Activated naive CD8-positive, alpha-beta T cell treated with anti-CD3 and anti-CD28 coated beads, Interleukin-2, amount 50 U/mL, for 24 hours (primary cell): ENCODE measurements around the gene GLI1.
A peak's percentile ranks its signal among the peaks of the same experiment; 100 is the strongest.

Source experiments
- ATAC-seq: fragments of 150-1000 bp; cut with Tn5 transposase; one replicate; pipeline ENCODE4 v1.10.0; 2021
- DNase-seq: peaks from one replicate; pipeline ENCODE4 v3.0.0; 2021
- H3K27ac Mint-ChIP-seq: one replicate; pipeline ENCODE4 v1.8.0; 2021; ENCODE audit warnings: mild to moderate bottlenecking, mixed read lengths
- H3K27me3 Mint-ChIP-seq: one replicate; pipeline ENCODE4 v1.8.0; 2021; ENCODE audit warnings: mixed read lengths
- H3K36me3 Mint-ChIP-seq: one replicate; pipeline ENCODE4 v1.8.0; 2021; ENCODE audit warnings: low read depth, mixed read lengths
- H3K4me1 Mint-ChIP-seq: one replicate; pipeline ENCODE4 v1.8.0; 2021; ENCODE audit warnings: mixed read lengths
- H3K4me3 Mint-ChIP-seq: one replicate; pipeline ENCODE4 v1.8.0; 2021; ENCODE audit warnings: mild to moderate bottlenecking, moderate library complexity, mixed read lengths
- H3K9me3 Mint-ChIP-seq: one replicate; pipeline ENCODE4 v1.8.0; 2021; ENCODE audit warnings: mixed read lengths

GLI1 gene

DNA sequence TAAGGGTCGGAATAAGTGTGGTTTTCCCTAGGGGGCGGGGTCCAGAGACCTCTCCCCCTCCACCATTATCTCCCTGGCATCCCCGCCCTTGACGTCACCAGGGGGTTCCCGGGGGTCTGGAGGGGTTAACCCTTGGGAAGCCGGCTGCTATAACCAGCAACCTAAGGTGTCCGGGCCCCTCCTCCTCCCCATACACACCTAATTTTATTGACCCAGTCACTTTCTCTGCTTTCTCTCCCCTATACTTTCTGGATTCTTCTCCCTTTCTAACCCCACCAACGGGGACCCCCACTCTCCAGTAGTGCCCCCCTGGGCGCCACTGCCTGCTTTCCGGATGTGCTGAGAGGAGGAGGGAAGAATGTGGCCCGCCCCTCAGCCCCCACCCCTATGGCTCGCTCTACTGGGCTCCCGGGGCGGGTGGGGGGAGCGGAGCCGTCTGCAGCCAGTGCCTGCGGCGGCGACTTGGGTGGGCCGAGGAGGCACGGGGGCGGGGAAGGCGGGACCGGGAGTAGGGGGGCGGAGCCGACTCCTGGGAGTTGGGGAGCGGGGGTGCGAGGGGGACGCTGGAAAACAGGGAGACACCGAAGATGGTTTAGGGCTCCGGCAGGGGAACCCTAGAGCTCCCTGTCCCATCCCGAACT, 1.8 kb downstream of the GLI1 start:
- Mint-ChIP-seq H3K4me1 (peaks cover 54% of the 10 kb centered on the region), H3K9me3 (no peaks in the 10 kb centered on the region), H3K27ac (no peak overlapping the region), H3K4me3 (peak overlapping the region; percentile 84), H3K27me3 (peaks cover 6% of the 10 kb centered on the region), H3K36me3 (no peaks in the 10 kb centered on the region)
- DNase-seq (peak; percentile 63), ATAC-seq (no peak)

DNA sequence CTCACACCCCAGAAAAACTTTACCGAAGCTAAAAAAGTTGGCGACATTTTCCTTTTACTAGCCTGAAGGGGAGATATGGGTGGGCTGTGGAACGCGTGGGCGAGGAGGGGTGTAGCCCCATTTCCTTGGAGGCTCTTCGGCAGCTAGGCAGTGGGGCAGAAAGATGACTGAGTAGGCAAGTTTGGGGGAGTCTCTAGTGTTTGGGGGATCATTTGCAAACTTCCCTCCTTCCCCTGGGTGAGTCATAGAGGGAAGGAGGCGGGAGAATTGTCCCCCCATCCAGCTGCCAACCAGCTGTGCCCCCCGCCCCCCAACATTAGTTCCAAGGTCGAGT, 2.3 kb downstream of the GLI1 start:
- Mint-ChIP-seq H3K27ac (no peak overlapping the region), H3K9me3 (no peaks in the 10 kb centered on the region), H3K4me1 (peaks cover 49% of the 10 kb centered on the region), H3K4me3 (peak overlapping the region; percentile 84), H3K36me3 (no peaks in the 10 kb centered on the region), H3K27me3 (peaks cover 6% of the 10 kb centered on the region)
- no peak for DNase-seq
- ATAC-seq, result no peak

DNA sequence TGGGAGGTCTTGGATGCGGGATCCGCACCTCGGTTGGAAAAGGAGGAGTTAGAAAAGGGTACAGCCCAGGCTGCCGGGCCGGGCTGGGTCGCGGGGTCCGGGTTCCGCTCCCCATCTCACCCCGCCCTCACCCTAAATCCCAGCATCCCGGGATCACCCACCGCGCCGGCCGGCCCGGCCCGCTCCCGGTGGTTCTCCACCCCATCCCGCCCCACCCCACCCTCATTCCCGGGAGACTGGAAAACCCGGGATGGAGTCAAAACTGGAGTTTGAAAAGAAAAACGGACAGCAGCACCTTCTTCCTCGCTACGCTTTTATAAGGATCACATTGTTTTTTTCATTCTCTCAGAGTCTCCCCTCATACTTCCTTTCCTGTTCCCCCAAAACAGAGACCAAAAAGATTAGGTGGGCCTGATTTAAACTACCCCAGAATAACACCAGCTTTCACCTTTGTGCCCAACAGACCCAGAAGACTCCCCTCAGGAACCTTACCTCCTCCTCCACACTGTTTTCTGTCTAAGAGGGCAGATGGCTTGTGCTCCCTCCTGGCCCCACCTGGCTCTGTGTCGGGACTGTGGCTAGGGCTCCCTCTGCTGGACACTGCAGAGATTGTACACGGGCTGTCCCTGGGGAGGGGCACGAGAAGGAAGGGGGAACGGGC, 2.8 kb downstream of the GLI1 start:
- Mint-ChIP-seq H3K27me3 (peaks cover 6% of the 10 kb centered on the region), H3K9me3 (no peaks in the 10 kb centered on the region), H3K4me3 (peak overlapping the region; percentile 84), H3K27ac (peak overlapping the region; percentile 76), H3K4me1 (peaks cover 48% of the 10 kb centered on the region), H3K36me3 (peaks cover 4% of the 10 kb centered on the region)
- DNase-seq (peak; percentile 90), ATAC-seq (peak; percentile 86)

DNA sequence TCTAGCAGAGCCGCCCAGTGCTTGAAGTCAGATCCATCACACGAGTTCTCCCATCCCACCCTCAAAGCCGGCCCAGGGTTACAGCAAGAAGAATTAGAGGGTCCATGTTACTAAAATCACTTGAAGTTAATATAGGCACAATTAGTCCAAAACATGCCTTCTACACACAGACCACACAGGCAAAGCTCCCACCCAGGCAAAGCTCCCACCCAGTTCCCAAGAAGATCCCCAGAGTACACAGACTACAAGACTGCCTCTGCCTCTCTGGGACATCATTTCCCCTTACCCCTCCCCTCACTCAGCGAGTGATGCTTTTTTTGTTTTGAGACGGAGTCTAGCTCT, 3.3 kb downstream of the GLI1 start:
- no peaks in the 10 kb centered on the region for H3K9me3 Mint-ChIP-seq
- peaks cover 47% of the 10 kb centered on the region for H3K4me1 Mint-ChIP-seq
- peak overlapping the region; percentile 84 for H3K4me3 Mint-ChIP-seq
- H3K27me3 Mint-ChIP-seq, result peaks cover 6% of the 10 kb centered on the region
- peaks cover 4% of the 10 kb centered on the region for H3K36me3 Mint-ChIP-seq
- peak overlapping the region; percentile 76 for H3K27ac Mint-ChIP-seq
- DNase-seq (no peak), ATAC-seq (no peak)

DNA sequence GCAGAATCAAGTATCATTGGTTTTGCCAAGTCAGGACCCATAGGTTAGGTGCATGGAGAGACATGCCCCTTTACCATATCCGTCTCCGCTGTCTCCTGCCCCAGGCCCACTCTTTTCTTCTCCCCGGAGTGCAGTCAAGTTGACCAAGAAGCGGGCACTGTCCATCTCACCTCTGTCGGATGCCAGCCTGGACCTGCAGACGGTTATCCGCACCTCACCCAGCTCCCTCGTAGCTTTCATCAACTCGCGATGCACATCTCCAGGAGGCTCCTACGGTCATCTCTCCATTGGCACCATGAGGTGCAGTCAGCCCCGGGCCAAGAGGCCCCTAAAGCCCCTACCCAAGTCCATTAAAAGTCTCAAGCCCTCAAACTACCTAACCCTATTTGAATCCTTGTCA, 5.0 kb downstream of the GLI1 start:
- no peak for ATAC-seq
- H3K36me3 Mint-ChIP-seq, result peaks cover 8% of the 10 kb centered on the region
- H3K4me1 Mint-ChIP-seq, result peaks cover 34% of the 10 kb centered on the region
- H3K4me3 Mint-ChIP-seq, result no peak overlapping the region
- H3K27ac Mint-ChIP-seq, result no peak overlapping the region
- no peaks in the 10 kb centered on the region for H3K9me3 Mint-ChIP-seq
- DNase-seq, result no peak
- H3K27me3 Mint-ChIP-seq, result peaks cover 6% of the 10 kb centered on the region

DNA sequence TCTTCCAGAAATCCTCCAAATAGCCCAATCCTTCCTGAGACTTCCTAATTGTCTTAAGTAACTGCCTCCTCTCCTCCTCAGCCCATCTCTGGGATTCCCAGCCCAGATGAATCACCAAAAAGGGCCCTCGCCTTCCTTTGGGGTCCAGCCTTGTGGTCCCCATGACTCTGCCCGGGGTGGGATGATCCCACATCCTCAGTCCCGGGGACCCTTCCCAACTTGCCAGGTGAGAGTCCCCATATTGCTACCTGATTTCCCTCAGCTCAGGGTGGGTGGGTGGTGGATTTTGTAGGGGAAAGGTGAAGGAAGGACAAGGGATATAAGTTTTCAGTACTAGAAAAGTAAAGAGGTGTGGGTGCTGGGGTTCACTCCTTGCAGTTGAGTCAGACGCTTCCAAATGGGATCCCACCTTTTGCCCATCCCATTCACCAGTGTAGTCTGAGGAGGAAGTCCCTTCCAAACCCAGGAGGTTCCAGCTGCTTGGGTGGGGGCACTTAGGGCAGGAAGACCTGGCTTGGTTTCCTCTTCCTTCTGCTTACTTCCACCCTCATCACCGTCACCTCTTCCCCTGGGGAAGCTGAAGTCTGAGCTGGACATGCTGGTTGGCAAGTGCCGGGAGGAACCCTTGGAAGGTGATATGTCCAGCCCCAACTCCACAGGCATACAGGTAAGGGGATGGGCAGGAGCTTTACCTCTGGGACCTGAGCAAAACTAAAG, 5.6 kb downstream of the GLI1 start:
- Mint-ChIP-seq H3K27me3 (peaks cover 6% of the 10 kb centered on the region), H3K27ac (no peak overlapping the region), H3K4me3 (no peak overlapping the region), H3K9me3 (no peaks in the 10 kb centered on the region), H3K4me1 (peaks cover 33% of the 10 kb centered on the region), H3K36me3 (peaks cover 8% of the 10 kb centered on the region)
- no peak for ATAC-seq
- DNase-seq, result no peak

DNA sequence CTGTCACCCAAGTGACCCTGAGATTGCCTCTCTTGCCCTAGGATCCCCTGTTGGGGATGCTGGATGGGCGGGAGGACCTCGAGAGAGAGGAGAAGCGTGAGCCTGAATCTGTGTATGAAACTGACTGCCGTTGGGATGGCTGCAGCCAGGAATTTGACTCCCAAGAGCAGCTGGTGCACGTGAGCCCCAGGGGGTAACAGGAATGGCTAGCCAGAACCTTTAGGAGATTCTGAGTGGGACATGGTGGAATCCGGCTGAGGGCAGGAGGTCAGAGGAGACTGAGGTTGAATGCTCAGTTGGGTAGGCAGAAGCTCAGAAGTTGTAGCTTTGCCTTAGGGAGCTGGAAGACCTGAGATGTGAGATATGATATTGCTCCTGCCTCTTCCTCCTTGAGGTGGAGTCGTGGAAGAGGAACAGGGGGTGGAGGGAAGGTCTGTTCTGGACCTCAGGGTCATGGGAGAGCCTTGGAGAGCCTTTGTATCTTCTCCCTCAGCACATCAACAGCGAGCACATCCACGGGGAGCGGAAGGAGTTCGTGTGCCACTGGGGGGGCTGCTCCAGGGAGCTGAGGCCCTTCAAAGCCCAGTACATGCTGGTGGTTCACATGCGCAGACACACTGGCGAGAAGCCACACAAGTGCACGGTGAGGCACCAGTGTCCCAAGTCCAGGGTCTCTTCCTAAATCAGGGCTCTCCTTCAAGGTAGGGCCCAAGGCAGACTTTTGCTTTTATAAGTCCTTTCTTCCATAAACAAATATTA, 6.3 kb downstream of the GLI1 start:
- Mint-ChIP-seq H3K36me3 (peaks cover 8% of the 10 kb centered on the region), H3K4me1 (peaks cover 28% of the 10 kb centered on the region), H3K9me3 (no peaks in the 10 kb centered on the region), H3K4me3 (no peak overlapping the region), H3K27me3 (peaks cover 1% of the 10 kb centered on the region), H3K27ac (no peak overlapping the region)
- DNase-seq (no peak), ATAC-seq (no peak)

DNA sequence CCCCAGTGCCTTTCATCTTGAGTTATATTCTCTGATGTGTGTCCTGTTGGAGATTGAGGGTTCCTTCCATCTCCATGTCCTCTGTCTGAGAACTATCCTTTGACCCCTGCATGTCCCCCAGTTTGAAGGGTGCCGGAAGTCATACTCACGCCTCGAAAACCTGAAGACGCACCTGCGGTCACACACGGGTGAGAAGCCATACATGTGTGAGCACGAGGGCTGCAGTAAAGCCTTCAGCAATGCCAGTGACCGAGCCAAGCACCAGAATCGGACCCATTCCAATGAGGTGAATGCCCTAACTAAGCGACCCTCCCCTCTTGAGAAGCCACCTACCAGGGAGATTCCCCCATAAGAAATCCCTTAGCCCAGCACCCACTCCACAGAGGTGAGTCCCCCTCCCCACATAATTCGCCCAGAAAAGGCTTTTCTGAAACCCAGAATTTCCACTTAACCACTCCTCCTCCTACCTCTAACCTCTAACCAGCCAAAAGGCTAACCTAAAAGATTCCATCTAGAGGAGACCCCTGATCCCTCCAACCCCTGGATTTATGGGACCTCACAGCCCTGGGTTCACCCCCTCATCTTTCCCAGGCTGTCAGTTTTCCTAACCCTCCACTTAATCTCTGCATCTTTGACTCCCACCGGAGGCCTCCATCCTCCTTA, 7.8 kb downstream of the GLI1 start:
- no peak overlapping the region for H3K4me3 Mint-ChIP-seq
- no peaks in the 10 kb centered on the region for H3K27me3 Mint-ChIP-seq
- H3K27ac Mint-ChIP-seq, result no peak overlapping the region
- no peaks in the 10 kb centered on the region for H3K9me3 Mint-ChIP-seq
- H3K36me3 Mint-ChIP-seq, result peaks cover 13% of the 10 kb centered on the region
- no peak for DNase-seq
- ATAC-seq, result no peak
- H3K4me1 Mint-ChIP-seq, result peaks cover 28% of the 10 kb centered on the region

DNA sequence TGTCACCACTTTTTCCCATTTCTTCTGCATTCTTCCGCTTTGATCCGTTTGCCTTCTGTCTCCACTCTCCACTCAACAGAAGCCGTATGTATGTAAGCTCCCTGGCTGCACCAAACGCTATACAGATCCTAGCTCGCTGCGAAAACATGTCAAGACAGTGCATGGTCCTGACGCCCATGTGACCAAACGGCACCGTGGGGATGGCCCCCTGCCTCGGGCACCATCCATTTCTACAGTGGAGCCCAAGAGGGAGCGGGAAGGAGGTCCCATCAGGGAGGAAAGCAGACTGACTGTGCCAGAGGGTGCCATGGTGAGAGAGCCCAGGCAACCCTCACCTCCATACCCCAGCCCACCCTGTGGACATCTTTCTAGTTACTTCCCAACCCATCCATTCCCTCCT, 8.3 kb downstream of the GLI1 start:
- Mint-ChIP-seq H3K4me1 (peaks cover 28% of the 10 kb centered on the region), H3K36me3 (peaks cover 18% of the 10 kb centered on the region), H3K27me3 (no peaks in the 10 kb centered on the region), H3K27ac (no peak overlapping the region), H3K4me3 (no peak overlapping the region), H3K9me3 (no peaks in the 10 kb centered on the region)
- ATAC-seq (no peak), DNase-seq (no peak)

DNA sequence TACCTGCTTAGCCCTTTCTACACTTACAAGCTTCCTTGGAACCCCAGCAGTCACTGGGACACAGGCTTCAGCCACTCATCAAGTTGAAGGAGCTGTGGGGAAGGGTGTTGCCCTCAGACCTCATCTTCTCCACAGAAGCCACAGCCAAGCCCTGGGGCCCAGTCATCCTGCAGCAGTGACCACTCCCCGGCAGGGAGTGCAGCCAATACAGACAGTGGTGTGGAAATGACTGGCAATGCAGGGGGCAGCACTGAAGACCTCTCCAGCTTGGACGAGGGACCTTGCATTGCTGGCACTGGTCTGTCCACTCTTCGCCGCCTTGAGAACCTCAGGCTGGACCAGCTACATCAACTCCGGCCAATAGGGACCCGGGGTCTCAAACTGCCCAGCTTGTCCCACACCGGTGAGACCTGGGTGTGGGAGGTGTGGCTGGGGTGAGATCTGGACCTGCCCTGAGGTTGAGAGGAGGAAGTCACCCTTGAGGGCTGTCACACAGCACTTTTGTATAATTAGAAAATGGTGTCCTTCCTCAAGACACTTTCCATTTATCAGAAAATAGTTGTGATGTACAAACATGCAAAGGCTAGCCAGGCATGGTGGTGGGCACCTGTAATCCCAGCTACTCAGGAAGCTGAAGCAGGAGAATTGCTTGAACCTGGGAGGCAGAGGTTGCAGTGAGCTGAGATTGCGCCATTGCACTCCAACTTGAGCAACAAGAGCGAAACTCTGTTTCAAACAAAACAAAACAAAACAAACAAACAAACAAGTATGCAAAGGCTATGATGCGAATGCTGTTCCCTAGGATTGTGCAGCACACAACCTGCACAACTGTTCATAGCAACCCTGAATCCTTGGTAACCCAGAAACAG, 9.9 kb downstream of the GLI1 start:
- DNase-seq (no peak), ATAC-seq (no peak)
- no peaks in the 10 kb centered on the region for H3K9me3 Mint-ChIP-seq
- H3K27me3 Mint-ChIP-seq, result no peaks in the 10 kb centered on the region
- no peak overlapping the region for H3K4me3 Mint-ChIP-seq
- H3K27ac Mint-ChIP-seq, result no peak overlapping the region
- peaks cover 29% of the 10 kb centered on the region for H3K36me3 Mint-ChIP-seq
- H3K4me1 Mint-ChIP-seq, result peaks cover 29% of the 10 kb centered on the region

DNA sequence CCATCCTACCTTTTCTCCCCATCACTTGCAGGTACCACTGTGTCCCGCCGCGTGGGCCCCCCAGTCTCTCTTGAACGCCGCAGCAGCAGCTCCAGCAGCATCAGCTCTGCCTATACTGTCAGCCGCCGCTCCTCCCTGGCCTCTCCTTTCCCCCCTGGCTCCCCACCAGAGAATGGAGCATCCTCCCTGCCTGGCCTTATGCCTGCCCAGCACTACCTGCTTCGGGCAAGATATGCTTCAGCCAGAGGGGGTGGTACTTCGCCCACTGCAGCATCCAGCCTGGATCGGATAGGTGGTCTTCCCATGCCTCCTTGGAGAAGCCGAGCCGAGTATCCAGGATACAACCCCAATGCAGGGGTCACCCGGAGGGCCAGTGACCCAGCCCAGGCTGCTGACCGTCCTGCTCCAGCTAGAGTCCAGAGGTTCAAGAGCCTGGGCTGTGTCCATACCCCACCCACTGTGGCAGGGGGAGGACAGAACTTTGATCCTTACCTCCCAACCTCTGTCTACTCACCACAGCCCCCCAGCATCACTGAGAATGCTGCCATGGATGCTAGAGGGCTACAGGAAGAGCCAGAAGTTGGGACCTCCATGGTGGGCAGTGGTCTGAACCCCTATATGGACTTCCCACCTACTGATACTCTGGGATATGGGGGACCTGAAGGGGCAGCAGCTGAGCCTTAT, 10.8 kb downstream of the GLI1 start:
- Mint-ChIP-seq H3K4me3 (no peak overlapping the region), H3K9me3 (no peaks in the 10 kb centered on the region), H3K4me1 (peaks cover 30% of the 10 kb centered on the region), H3K27ac (no peak overlapping the region), H3K36me3 (peaks cover 34% of the 10 kb centered on the region), H3K27me3 (no peaks in the 10 kb centered on the region)
- DNase-seq (no peak), ATAC-seq (peak; percentile 6)

DNA sequence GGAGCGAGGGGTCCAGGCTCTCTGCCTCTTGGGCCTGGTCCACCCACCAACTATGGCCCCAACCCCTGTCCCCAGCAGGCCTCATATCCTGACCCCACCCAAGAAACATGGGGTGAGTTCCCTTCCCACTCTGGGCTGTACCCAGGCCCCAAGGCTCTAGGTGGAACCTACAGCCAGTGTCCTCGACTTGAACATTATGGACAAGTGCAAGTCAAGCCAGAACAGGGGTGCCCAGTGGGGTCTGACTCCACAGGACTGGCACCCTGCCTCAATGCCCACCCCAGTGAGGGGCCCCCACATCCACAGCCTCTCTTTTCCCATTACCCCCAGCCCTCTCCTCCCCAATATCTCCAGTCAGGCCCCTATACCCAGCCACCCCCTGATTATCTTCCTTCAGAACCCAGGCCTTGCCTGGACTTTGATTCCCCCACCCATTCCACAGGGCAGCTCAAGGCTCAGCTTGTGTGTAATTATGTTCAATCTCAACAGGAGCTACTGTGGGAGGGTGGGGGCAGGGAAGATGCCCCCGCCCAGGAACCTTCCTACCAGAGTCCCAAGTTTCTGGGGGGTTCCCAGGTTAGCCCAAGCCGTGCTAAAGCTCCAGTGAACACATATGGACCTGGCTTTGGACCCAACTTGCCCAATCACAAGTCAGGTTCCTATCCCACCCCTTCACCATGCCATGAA, 11.5 kb downstream of the GLI1 start:
- H3K27me3 Mint-ChIP-seq, result no peaks in the 10 kb centered on the region
- H3K27ac Mint-ChIP-seq, result no peak overlapping the region
- peak; percentile 3 for ATAC-seq
- H3K36me3 Mint-ChIP-seq, result peaks cover 34% of the 10 kb centered on the region
- DNase-seq, result no peak
- H3K4me3 Mint-ChIP-seq, result no peak overlapping the region
- H3K4me1 Mint-ChIP-seq, result peaks cover 35% of the 10 kb centered on the region
- no peaks in the 10 kb centered on the region for H3K9me3 Mint-ChIP-seq

DNA sequence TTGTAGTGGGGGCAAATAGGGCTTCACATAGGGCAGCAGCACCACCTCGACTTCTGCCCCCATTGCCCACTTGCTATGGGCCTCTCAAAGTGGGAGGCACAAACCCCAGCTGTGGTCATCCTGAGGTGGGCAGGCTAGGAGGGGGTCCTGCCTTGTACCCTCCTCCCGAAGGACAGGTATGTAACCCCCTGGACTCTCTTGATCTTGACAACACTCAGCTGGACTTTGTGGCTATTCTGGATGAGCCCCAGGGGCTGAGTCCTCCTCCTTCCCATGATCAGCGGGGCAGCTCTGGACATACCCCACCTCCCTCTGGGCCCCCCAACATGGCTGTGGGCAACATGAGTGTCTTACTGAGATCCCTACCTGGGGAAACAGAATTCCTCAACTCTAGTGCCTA, 12.1 kb downstream of the GLI1 start:
- H3K4me1 Mint-ChIP-seq, result peaks cover 37% of the 10 kb centered on the region
- no peak overlapping the region for H3K4me3 Mint-ChIP-seq
- peaks cover 40% of the 10 kb centered on the region for H3K36me3 Mint-ChIP-seq
- no peak overlapping the region for H3K27ac Mint-ChIP-seq
- DNase-seq, result no peak
- H3K27me3 Mint-ChIP-seq, result no peaks in the 10 kb centered on the region
- ATAC-seq, result no peak
- no peaks in the 10 kb centered on the region for H3K9me3 Mint-ChIP-seq
